Frontal cortex (tissue), 4 donors: ENCODE measurements around the gene DCAF8L2. TPM values are rescaled to one million over a fixed set of nuclear protein-coding genes. Genes with fewer than 3 reads are reported as not detected.
"Not testable (repeated sequence)": the region's sequence is repeated elsewhere in the genome, so short reads cannot be mapped to it uniquely, and the experiment has no call there.

Experiments used
- DNase-seq, 2 donors: peaks; one replicate each; pipeline ENCODE4 v3.0.0; 2012; ENCODE audit warnings: low spot score in 2 of 2
- FAIRE-seq: peaks from 2 replicates; lab custom pipeline; 2012; peaks lifted over from hg19 to GRCh38; lab: Jason Lieb, UNC
- total RNA-seq: library from RNA; depleted of rRNA; stranded (reverse); fragments of >200 nt; gene quantifications from one replicate; pipeline ENCODE4 v1.2.3, GENCODE V29; 2014
- donor health status: control.
- donor health status: control.
- donor health status: control.

The DCAF8L2 gene
- total RNA-seq, 1 donor from 2014 or later, result not detected

- FAIRE-seq (no peak), DNase-seq (no peak)
Observed at GRCh38 chrX:27674491-27674890, 84.3 kb downstream of the DCAF8L2 start.

- no peak for DNase-seq
- no peak for FAIRE-seq
Observed at GRCh38 chrX:27675493-27675892, 85.3 kb downstream of the DCAF8L2 start.

GRCh38 chrX:27679281-27679680 lies 89.1 kb downstream of the DCAF8L2 start:
- DNase-seq (no peak), FAIRE-seq (no peak)

- FAIRE-seq (no peak), DNase-seq (no peak)
Observed at GRCh38 chrX:27680726-27681125, 90.6 kb downstream of the DCAF8L2 start.

GRCh38 chrX:27683566-27684208 lies 93.5 kb downstream of the DCAF8L2 start:
- DNase-seq, FAIRE-seq: not testable (repeated sequence)

- FAIRE-seq (no peak), DNase-seq (no peak)
Observed at GRCh38 chrX:27694667-27695066, 104.5 kb downstream of the DCAF8L2 start.

- no peak for DNase-seq
- FAIRE-seq, result no peak
Observed at GRCh38 chrX:27706526-27706925, 116.4 kb downstream of the DCAF8L2 start.

GRCh38 chrX:27715610-27716009 lies 125.5 kb downstream of the DCAF8L2 start:
- no peak for FAIRE-seq

GRCh38 chrX:27728291-27728690 lies 138.1 kb downstream of the DCAF8L2 start:
- FAIRE-seq, result no peak
- no peak for DNase-seq

More at GRCh38 chrX:27715610-27716009, 125.5 kb downstream of the DCAF8L2 start:
- no peak for DNase-seq

- no peak for FAIRE-seq
- no peak for DNase-seq
Observed at GRCh38 chrX:27731962-27732361, 141.8 kb downstream of the DCAF8L2 start.

- DNase-seq (no peak), FAIRE-seq (no peak)
Observed at GRCh38 chrX:27735914-27736313, 145.8 kb downstream of the DCAF8L2 start.

GRCh38 chrX:27740933-27741332 lies 150.8 kb downstream of the DCAF8L2 start:
- no peak for FAIRE-seq
- no peak for DNase-seq

GRCh38 chrX:27743521-27743920 lies 153.4 kb downstream of the DCAF8L2 start:
- not testable (repeated sequence) for DNase-seq, FAIRE-seq

- FAIRE-seq (no peak), DNase-seq (no peak)
Observed at GRCh38 chrX:27746516-27746915, 156.4 kb downstream of the DCAF8L2 start.

- not testable (repeated sequence) for FAIRE-seq, DNase-seq
Observed at GRCh38 chrX:27750298-27750697, 160.2 kb downstream of the DCAF8L2 start.

- DNase-seq, result no peak
- no peak for FAIRE-seq
Observed at GRCh38 chrX:27751976-27752375, 161.8 kb downstream of the DCAF8L2 start.

- DNase-seq, result no peak
- no peak for FAIRE-seq
Observed at GRCh38 chrX:27765718-27766117, 175.6 kb downstream of the DCAF8L2 start.

- FAIRE-seq (no peak), DNase-seq (no peak)
Observed at GRCh38 chrX:27767387-27767786, 177.2 kb downstream of the DCAF8L2 start.

GRCh38 chrX:27775984-27776383 lies 185.8 kb downstream of the DCAF8L2 start:
- no peak for DNase-seq
- FAIRE-seq, result no peak

- no peak for DNase-seq
- no peak for FAIRE-seq
Observed at GRCh38 chrX:27796640-27797257, 206.6 kb downstream of the DCAF8L2 start.

GRCh38 chrX:27797575-27797974 lies 207.4 kb downstream of the DCAF8L2 start:
- no peak for DNase-seq
- FAIRE-seq, result no peak
